GM10266 (cell line): ENCODE results near the gene MFSD2B.
A peak's percentile ranks its signal among the peaks of the same experiment; 100 is the strongest.

Source experiments
- DNase-seq: peaks from one replicate; pipeline ENCODE4 v3.0.0; 2012; ENCODE audit errors: extremely low spot score
- TF ChIP-seq, protein P1 (sequence below): IDR thresholded peaks from 2 replicates; pipeline ENCODE4 v1.5.1; 2012; ENCODE audit warnings: mild to moderate bottlenecking, low read depth; ENCODE audit not compliant: control insufficient read depth, insufficient read depth; ENCODE audit errors: missing control alignments

MFSD2B gene

DNA sequence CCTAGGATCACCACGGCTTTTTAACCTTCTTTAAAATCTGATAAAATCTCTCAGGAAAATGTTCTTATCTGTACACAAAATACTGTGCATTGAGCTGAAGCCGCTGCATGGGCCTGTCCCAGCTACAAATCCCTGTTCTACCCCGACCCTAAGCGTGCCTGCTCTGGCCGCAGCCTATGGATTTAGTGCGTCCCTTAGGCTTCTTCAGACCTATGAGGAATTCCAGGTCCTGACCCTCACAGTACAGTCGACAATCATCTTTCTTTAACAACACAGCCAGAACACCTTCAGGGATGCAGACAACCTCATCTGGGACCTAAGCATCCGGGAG is 37.8 kb downstream of the MFSD2B start:
- TF ChIP-seq, protein P1, sequence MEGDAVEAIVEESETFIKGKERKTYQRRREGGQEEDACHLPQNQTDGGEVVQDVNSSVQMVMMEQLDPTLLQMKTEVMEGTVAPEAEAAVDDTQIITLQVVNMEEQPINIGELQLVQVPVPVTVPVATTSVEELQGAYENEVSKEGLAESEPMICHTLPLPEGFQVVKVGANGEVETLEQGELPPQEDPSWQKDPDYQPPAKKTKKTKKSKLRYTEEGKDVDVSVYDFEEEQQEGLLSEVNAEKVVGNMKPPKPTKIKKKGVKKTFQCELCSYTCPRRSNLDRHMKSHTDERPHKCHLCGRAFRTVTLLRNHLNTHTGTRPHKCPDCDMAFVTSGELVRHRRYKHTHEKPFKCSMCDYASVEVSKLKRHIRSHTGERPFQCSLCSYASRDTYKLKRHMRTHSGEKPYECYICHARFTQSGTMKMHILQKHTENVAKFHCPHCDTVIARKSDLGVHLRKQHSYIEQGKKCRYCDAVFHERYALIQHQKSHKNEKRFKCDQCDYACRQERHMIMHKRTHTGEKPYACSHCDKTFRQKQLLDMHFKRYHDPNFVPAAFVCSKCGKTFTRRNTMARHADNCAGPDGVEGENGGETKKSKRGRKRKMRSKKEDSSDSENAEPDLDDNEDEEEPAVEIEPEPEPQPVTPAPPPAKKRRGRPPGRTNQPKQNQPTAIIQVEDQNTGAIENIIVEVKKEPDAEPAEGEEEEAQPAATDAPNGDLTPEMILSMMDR, result no peak
- DNase-seq, result no peak

DNA sequence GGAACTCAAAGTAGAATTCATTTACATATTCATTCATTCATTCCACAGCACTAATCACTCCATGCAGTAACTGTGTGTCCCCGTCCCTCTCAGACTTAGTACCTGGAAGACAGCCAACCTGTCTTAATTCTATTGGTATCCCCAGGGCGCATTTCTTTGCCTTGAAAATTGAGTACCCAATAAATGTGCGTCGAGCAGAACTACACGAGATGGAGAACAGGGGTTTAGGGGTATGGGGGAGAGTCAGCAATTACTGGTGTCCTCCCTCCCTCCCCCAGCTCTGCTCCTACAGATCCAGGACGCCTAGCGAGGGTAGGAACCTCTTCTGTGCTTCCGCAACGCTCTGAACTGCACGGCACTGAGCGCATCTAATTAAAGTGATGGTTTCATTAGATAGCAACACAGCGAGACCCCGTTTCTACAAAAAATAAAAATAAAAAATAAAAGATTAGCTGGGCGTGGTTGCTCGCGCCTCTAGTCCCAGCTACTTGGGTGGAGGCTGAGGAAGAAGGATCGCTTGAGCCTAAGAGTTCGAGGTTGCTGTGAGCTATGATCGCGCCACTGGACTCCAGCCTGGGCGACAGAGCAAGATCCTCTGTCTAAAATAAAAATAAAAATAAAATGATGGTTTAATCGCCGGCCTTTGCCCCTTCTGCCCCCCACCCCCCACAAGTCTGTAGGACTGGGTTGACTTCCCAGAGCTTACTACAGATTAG is 39.0 kb downstream of the MFSD2B start:
- no peak for DNase-seq

DNA sequence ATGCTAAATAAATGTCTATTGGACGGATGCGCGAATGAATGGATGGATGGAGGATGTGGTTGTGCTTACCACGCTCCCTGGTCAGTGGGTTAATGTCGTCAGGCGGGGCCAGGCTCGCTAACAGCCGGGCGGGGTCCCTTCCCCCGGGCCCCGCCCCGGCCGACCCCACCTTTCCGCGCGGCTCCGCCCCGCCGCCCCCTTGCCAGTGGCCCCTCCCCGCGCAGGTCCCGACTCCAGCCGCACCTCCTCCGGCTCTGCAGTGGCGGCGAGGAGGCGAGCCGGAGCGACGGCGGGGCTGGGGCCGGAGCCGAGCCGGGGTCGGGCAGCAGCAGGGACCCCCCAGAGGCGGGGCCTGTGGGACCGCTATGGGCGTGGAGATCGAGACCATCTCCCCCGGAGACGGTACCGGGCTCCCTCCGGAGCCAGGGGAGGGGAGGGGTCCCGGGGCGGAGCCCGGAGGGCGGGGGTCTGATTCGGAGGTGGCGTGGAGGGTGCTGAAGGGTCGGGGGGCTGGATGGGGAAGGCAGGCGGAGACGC is 39.7 kb downstream of the MFSD2B start, which contains the start of gene FKBP1B:
Gene FKBP1B, plus strand, starts transcription at position 257 of the 537 bp plus-strand sequence. Its CDS starts 109 bp downstream, at position 366.
- DNase-seq, result peak; percentile 79
- TF ChIP-seq, protein P1, result no peak

More for the DNA sequence above, 39.0 kb downstream of the MFSD2B start:
- TF ChIP-seq, protein P1, result no peak

DNA sequence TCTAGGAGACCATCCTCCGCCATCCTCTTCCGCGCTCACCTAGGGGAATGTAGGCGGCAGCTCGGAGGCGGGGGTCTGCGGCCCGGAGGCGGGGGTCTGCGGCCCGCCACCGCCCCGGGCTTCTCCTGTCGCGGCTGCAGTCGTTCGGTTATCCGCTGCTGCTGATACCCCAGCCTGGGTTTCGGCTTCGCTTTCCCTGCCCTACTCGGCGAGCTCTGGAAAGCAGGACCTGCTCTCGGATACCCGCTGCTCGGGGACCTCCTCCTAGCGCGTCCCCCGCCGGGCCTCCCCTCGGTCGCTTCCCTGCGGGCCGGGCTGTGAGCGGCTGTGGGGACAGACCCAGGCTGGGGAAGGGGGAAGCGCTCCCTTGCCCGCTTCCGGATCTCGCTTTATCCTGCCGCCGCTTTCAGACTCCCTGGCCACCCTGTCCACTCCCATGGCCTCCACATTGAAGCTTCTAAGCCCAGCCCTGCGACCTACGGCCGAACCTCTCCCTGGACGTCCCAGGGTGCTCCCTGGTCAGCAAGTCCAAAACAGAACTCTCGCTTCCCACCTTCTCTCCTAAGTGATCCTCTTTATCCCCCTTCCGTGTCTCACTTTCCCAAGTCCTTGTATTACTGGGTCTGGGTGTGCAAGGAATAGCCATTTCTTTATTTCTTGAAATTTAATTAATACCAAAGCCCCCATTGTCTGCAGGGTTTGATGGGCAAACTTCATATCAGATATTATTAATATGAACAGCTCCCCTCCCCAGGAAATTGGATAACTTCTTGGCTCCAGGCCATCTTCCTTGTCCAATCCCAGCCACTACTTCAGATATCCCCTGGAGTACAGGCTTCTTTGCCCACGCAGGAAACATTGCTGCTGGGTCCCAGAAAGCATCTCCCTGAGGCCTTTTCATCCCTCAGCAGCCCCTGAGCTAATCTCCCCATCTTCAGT is 40.4 kb downstream of the MFSD2B start:
- no peak for DNase-seq
- TF ChIP-seq, protein P1, result no peak

DNA sequence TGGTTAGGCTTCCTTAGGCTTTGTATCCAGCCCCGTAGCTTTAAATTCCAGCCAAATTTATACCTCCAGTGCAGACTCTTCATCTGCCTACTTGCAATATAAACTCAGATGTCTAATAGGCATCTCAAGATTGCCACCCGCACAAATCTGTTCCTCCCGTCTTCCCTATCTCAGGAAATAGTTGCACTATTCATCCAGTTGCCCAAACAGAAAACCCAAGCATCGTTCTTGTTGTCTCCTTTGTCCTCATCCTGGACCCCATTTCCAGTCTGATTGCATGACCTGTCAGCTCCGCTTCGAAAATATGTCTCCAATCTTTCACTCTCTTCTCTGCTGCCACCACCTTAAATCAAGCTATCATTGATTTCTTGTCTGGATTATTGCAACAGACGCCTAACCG is 41.9 kb downstream of the MFSD2B start:
- TF ChIP-seq, protein P1, result no peak
- no peak for DNase-seq

DNA sequence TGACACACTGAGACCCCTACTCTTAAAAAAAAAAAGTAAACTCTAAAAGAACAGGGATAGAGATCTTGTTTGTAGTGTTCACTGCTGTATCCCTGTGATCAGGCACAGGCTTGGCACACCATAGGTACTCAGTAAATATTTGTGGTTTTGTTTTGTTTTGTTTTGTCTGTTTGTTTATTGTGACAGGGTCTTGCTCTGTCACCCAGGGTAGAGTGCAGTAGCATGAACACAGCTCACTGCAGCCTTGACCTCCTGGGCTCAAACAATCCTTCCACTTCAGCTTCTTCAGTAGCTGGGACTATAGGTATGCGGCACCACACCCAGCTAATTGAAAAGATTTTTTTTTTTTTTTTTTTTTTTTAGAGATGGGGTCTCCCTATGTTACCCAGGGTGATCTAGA is 43.1 kb downstream of the MFSD2B start:
- DNase-seq, result no peak
- TF ChIP-seq, protein P1, result no peak
